Astrocyte (in vitro differentiated cells and primary cell): ENCODE data around the gene PDE3A. TPM values are rescaled to one million over a fixed set of nuclear protein-coding genes. Genes with fewer than 3 reads are reported as not detected.

Source experiments
- DNase-seq: peaks from one replicate; pipeline ENCODE4 v3.0.0-alpha.2; 2010; ENCODE audit warnings: low read depth
- FAIRE-seq: peaks from 2 replicates; lab custom pipeline; 2011; peaks lifted over from hg19 to GRCh38; lab: Jason Lieb, UNC
- H2AFZ ChIP-seq: 2 replicates; pipeline ENCODE4 v1.6.0; 2012; ENCODE audit warnings: low read depth, low read length, inconsistent platforms
- H3K27ac ChIP-seq: 2 replicates; pipeline ENCODE4 v1.5.1; 2011; ENCODE audit warnings: low read depth, low read length, inconsistent platforms
- H3K27me3 ChIP-seq: 2 replicates; pipeline ENCODE4 v1.6.0; 2011; ENCODE audit warnings: low read length, inconsistent platforms; ENCODE audit not compliant: insufficient read depth
- H3K36me3 ChIP-seq: 2 replicates; pipeline ENCODE4 v1.5.1; 2011; ENCODE audit warnings: low read length, inconsistent platforms; ENCODE audit not compliant: insufficient read depth
- H3K4me1 ChIP-seq: 2 replicates; pipeline ENCODE4 v1.5.1; 2011; ENCODE audit warnings: low read length, inconsistent platforms; ENCODE audit not compliant: insufficient read depth
- H3K4me2 ChIP-seq: 2 replicates; pipeline ENCODE4 v1.6.0; 2012; ENCODE audit warnings: low read length, inconsistent platforms
- H3K4me3 ChIP-seq: 2 replicates; pipeline ENCODE4 v1.5.1; 2011; ENCODE audit warnings: low read depth, mild to moderate bottlenecking, low read length, inconsistent platforms; ENCODE audit not compliant: insufficient read depth
- H3K79me2 ChIP-seq: 2 replicates; pipeline ENCODE4 v1.6.0; 2012; ENCODE audit warnings: mild to moderate bottlenecking, low read length, inconsistent platforms; ENCODE audit not compliant: insufficient read depth
- H3K9ac ChIP-seq: 2 replicates; pipeline ENCODE4 v1.6.0; 2012; ENCODE audit warnings: mild to moderate bottlenecking, low read length, inconsistent platforms
- H3K9me3 ChIP-seq: 2 replicates; pipeline ENCODE4 v1.5.1; 2012; ENCODE audit warnings: low read depth, mild to moderate bottlenecking, low read length, inconsistent platforms; ENCODE audit not compliant: insufficient read depth
- H4K20me1 ChIP-seq: 2 replicates; pipeline ENCODE4 v1.6.0; 2012; ENCODE audit warnings: low read length, inconsistent platforms; ENCODE audit not compliant: insufficient read depth
- H3K27ac Mint-ChIP-seq: one replicate; pipeline ENCODE4 v1.8.0; 2021; ENCODE audit warnings: mild to moderate bottlenecking, mixed read lengths; ENCODE audit not compliant: unreplicated experiment
- H3K27me3 Mint-ChIP-seq: one replicate; pipeline ENCODE4 v1.8.0; 2021; ENCODE audit warnings: low read depth, mixed read lengths; ENCODE audit not compliant: unreplicated experiment
- H3K36me3 Mint-ChIP-seq: one replicate; pipeline ENCODE4 v1.8.0; 2021; ENCODE audit warnings: low read depth, mixed read lengths; ENCODE audit not compliant: unreplicated experiment
- H3K4me1 Mint-ChIP-seq: one replicate; pipeline ENCODE4 v1.8.0; 2021; ENCODE audit warnings: low read depth, mixed read lengths; ENCODE audit not compliant: unreplicated experiment
- H3K4me3 Mint-ChIP-seq: one replicate; pipeline ENCODE4 v1.8.0; 2021; ENCODE audit warnings: mild to moderate bottlenecking, moderate library complexity, mixed read lengths; ENCODE audit not compliant: unreplicated experiment
- H3K9me3 Mint-ChIP-seq: one replicate; pipeline ENCODE4 v1.8.0; 2021; ENCODE audit warnings: mild to moderate bottlenecking, mixed read lengths; ENCODE audit not compliant: unreplicated experiment
- EZH2 ChIP-seq: IDR thresholded peaks from 2 replicates; pipeline ENCODE4 v1.6.1; 2012; ENCODE audit warnings: mild to moderate bottlenecking, low read length, inconsistent platforms; ENCODE audit not compliant: insufficient read depth
- total RNA-seq: library from RNA; stranded (reverse); gene quantifications from 2 replicates; pipeline ENCODE4 v1.2.1, GENCODE V29; 2021
- TF ChIP-seq, protein P1 (sequence below): IDR thresholded peaks from 2 replicates; pipeline ENCODE4 v1.5.1; 2011; ENCODE audit warnings: low read depth, mild to moderate bottlenecking, inconsistent platforms, low read length, moderate library complexity; ENCODE audit not compliant: insufficient read depth

PDE3A gene
- total RNA-seq, 1 donor from 2014 or later: 1.7 TPM

DNA sequence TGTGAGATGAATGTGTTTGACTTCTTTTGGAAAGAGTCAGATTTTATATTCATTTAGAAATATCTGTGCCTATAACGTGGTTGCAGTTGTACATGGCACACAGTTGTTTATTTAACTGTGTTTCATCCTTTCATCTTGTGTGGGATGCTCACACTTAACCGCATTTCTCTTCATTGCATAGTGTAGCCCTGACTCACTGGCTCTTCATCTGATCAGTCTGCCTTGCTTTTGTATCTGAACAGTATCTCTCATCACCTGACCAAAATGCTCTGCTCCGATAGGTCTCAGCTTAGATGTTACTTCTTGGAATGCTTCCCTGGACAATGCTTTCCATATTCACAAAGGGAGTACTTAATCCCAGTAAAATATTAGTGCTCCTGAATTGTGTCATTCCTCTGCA, 83.4 kb downstream of the PDE3A start:
- Histone ChIP-seq H2AFZ (no peak overlapping the region), H3K4me1 (peaks cover 15% of the 10 kb centered on the region), H3K79me2 (no peaks in the 10 kb centered on the region), H3K4me2 (peak overlapping the region; percentile 33), H3K9me3 (no peaks in the 10 kb centered on the region), H3K36me3 (no peaks in the 10 kb centered on the region), H3K4me3 (no peak overlapping the region), H3K27me3 (no peaks in the 10 kb centered on the region), H4K20me1 (no peaks in the 10 kb centered on the region), H3K27ac (peak overlapping the region; percentile 67), H3K9ac (peak overlapping the region; percentile 3)
- Mint-ChIP-seq H3K9me3 (peaks cover 3% of the 10 kb centered on the region), H3K27me3 (no peaks in the 10 kb centered on the region), H3K4me3 (no peak overlapping the region), H3K27ac (no peak overlapping the region), H3K4me1 (peaks cover 14% of the 10 kb centered on the region), H3K36me3 (no peaks in the 10 kb centered on the region)
- peak; percentile 94 for DNase-seq
- FAIRE-seq: peak; percentile 90
- TF ChIP-seq EZH2: no peak
- TF ChIP-seq, protein P1, sequence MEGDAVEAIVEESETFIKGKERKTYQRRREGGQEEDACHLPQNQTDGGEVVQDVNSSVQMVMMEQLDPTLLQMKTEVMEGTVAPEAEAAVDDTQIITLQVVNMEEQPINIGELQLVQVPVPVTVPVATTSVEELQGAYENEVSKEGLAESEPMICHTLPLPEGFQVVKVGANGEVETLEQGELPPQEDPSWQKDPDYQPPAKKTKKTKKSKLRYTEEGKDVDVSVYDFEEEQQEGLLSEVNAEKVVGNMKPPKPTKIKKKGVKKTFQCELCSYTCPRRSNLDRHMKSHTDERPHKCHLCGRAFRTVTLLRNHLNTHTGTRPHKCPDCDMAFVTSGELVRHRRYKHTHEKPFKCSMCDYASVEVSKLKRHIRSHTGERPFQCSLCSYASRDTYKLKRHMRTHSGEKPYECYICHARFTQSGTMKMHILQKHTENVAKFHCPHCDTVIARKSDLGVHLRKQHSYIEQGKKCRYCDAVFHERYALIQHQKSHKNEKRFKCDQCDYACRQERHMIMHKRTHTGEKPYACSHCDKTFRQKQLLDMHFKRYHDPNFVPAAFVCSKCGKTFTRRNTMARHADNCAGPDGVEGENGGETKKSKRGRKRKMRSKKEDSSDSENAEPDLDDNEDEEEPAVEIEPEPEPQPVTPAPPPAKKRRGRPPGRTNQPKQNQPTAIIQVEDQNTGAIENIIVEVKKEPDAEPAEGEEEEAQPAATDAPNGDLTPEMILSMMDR: no peak

DNA sequence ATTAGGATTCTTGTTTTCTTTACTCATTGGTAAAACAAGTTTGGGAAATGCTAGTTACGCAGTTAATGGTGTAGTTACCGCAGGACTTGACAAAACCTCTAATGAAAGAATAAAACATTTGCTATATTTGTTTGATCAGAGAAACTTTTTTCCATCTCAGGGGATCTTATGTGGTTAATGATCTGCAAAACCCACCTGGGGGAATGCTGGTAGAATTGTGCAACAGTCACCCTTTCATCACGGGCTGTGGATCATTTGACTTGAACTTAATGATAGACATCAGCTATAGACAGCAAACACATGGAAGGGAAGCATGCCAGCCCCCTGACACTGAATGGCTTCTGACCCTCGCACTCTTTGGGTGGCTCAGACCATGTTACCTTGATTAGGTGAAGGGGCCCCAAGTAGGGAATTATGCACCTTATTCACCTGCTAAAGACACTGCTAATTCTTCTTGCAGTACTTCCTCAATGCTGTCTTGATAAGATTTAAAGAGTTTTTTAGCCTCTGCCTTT, 84.2 kb downstream of the PDE3A start:
- no peak for DNase-seq
- H3K4me3 ChIP-seq: no peak overlapping the region
- Mint-ChIP-seq H3K9me3 (peaks cover 3% of the 10 kb centered on the region), H3K4me1 (peaks cover 14% of the 10 kb centered on the region), H3K36me3 (no peaks in the 10 kb centered on the region), H3K27ac (no peak overlapping the region), H3K27me3 (no peaks in the 10 kb centered on the region), H3K4me3 (no peak overlapping the region)
- no peaks in the 10 kb centered on the region for H4K20me1 ChIP-seq
- H3K27ac ChIP-seq: peak overlapping the region; percentile 44
- H2AFZ ChIP-seq: no peak overlapping the region
- peak overlapping the region; percentile 3 for H3K9ac ChIP-seq
- H3K36me3 ChIP-seq: no peaks in the 10 kb centered on the region
- H3K4me2 ChIP-seq: no peak overlapping the region
- H3K79me2 ChIP-seq: no peaks in the 10 kb centered on the region
- H3K27me3 ChIP-seq: no peaks in the 10 kb centered on the region
- FAIRE-seq: no peak
- peaks cover 15% of the 10 kb centered on the region for H3K4me1 ChIP-seq
- TF ChIP-seq, protein P1: no peak
- TF ChIP-seq EZH2: no peak
- no peaks in the 10 kb centered on the region for H3K9me3 ChIP-seq

DNA sequence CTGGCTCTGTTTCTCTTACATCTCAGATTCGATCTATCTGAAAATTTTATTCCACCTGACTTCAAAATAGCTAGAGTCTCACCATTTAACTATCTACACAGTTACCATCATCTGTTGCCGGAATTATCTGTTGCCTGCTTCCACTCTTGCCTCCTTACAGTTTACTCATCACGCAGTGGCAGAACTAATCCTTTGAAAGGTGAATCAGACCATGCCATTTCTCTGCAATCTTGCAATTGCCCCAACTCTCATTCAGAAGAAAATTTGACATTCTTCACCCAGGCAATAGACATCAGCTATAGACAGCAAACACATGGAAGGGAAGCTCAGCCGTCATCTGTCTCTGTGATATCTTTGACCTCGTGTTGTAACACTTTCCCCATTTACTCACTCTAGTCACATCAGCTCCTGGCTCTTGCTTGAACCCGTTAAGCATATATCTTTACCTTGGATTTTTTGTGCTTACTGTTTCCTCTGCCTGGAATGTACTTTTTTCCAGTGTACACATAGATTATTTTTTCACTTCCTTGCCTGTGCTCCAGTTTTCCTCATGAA, 85.5 kb downstream of the PDE3A start:
- Histone ChIP-seq H3K27ac (no peak overlapping the region), H3K79me2 (no peaks in the 10 kb centered on the region), H3K9ac (no peak overlapping the region), H2AFZ (no peak overlapping the region), H3K27me3 (no peaks in the 10 kb centered on the region), H3K4me2 (no peak overlapping the region), H3K9me3 (no peaks in the 10 kb centered on the region), H3K36me3 (no peaks in the 10 kb centered on the region), H3K4me3 (no peak overlapping the region), H4K20me1 (no peaks in the 10 kb centered on the region), H3K4me1 (peaks cover 15% of the 10 kb centered on the region)
- Mint-ChIP-seq H3K27me3 (no peaks in the 10 kb centered on the region), H3K4me1 (peaks cover 14% of the 10 kb centered on the region), H3K9me3 (peaks cover 3% of the 10 kb centered on the region), H3K36me3 (no peaks in the 10 kb centered on the region), H3K4me3 (no peak overlapping the region), H3K27ac (no peak overlapping the region)
- DNase-seq (no peak), FAIRE-seq (no peak)
- TF ChIP-seq, protein P1: no peak
- no peak for TF ChIP-seq EZH2
